GM12892 (cell line): Measurements from ENCODE around the gene NFKB1.
"Not testable (repeated sequence)": the region's sequence is repeated elsewhere in the genome, so short reads cannot be mapped to it uniquely, and the experiment has no call there.

Experiments
- POLR2A ChIP-seq: IDR thresholded peaks from 2 replicates; pipeline ENCODE4 v1.6.1; 2011; ENCODE audit warnings: low read depth, low read length, control low read depth
- POLR2AphosphoS5 ChIP-seq: IDR thresholded peaks from 2 replicates; pipeline ENCODE4 v1.6.1; 2011; ENCODE audit warnings: low read depth, low read length, control low read depth

GRCh38 chr4:102483990-102484692, 17.0 kb upstream of the NFKB1 start:
- TF ChIP-seq POLR2A, POLR2AphosphoS5: not testable (repeated sequence)
